DOHH2 (cell line): Measurements from ENCODE around the gene HOXC5.

Experiments
- CTCF ChIP-seq: fragments of 200-600 bp; sonication (generic); IDR thresholded peaks from one replicate; pipeline ENCODE4 v1.5.1; 2014; ENCODE audit warnings: antibody characterized with exemption, mild to moderate bottlenecking, low read depth, low read length; ENCODE audit not compliant: poor library complexity, severe bottlenecking
- EZH2phosphoT487 ChIP-seq: fragments of 200-600 bp; sonication (generic); IDR thresholded peaks from 2 replicates; pipeline ENCODE4 v1.6.1; 2017; ENCODE audit warnings: borderline replicate concordance, mild to moderate bottlenecking, antibody characterized with exemption, low read length, moderate library complexity, mixed read lengths

DNA sequence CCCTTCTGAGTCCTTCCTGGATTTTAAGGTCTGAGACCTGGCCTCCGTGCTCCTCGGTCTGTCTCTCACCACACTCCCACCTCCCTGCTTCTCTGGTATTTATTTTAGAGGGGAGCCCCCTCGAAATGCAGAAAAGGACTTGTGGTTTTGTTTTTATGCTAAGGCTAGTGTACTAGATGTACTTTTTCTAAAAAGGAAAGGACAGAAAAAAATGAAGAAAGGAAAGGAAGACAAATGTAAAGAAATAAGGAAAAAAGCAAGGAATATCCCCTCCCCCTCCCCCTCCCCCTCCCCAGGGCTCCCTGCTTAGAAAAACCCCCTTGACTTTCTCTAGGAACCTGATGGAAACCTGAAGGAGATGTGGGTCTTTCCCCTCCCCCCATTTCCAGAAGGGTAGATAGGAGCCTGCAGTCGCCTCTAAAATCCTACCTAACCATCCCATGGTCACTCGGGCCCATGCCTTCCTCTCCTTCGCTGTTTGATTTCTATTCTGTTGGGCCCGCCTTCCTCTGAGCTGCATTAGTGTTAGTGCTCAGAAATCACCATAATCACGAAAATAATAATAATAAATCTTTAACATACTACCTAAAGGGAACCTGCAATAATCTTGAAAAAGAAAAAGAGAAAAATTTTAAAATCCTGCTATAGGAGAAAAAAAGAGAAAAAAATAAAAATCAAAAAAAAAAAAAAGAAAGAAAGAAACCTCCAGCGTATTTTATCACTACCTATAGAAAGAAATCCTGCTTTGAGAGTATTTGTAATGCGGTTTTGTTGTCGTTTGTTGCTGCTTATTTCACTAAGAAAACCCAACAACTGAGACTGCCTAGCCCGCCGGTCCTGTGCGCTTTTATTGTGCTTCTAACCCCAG is 21.0 kb upstream of the HOXC5 start:
- TF ChIP-seq EZH2phosphoT487 (no peak), CTCF (no peak)
